Measurements from ENCODE around the gene LYPLA2. TPM values are rescaled to one million over a fixed set of nuclear protein-coding genes. Genes with fewer than 3 reads are reported as not detected.

The LYPLA2 gene
- total RNA-seq, 4 donors from 2014 or later: 25.7 to 30.4 (median 29.2) TPM

DNA sequence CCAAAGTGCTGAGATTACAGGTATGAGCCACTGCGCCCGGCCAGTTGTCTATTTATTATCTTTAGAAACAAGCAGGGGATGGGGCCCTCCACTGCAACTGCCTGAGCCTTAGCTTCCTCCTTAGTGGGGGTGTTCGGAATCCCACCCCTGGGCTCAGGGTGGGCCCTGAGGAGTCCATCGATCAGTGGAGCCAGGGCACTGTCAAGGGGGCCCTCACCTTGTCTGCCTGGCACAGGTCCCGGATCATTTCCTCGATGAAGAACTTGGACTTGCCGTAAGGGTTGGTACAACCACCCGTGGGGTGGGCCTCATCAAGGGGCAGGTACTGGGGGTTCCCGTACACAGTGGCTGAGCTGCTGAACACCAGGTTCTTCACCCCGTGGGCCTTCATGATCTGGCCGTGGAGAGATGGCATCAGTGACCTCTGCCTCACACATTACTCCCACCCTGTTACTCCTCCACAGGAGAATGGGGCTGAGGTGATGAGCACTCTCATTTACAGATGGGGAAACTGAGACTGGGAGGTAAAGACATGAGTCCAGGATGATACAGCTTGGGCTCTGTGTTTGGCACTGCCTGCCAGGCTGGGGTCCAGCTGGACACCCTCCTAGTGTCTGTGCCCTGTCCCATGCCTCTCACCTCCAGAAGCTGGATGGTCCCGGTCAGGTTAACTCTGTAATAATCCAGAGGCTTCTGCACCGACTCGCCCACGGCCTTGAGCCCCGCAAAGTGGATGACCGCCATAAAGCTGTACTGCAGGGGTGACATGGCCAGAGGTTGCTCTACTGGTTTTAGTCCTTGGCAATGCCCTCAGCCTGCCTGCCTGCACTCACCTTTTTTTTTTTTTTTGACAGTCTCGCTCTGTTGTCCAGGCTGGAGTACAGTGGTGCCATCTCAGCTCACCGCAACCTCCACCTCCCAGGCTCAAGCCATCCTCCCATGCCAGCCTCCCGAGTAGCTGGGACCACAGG lies 6.8 kb downstream of the LYPLA2 start:
- ATAC-seq: no peak
- no peak overlapping the region for H3K27ac ChIP-seq
- no peaks in the 10 kb centered on the region for H3K9me3 ChIP-seq
- TF ChIP-seq, protein P1, sequence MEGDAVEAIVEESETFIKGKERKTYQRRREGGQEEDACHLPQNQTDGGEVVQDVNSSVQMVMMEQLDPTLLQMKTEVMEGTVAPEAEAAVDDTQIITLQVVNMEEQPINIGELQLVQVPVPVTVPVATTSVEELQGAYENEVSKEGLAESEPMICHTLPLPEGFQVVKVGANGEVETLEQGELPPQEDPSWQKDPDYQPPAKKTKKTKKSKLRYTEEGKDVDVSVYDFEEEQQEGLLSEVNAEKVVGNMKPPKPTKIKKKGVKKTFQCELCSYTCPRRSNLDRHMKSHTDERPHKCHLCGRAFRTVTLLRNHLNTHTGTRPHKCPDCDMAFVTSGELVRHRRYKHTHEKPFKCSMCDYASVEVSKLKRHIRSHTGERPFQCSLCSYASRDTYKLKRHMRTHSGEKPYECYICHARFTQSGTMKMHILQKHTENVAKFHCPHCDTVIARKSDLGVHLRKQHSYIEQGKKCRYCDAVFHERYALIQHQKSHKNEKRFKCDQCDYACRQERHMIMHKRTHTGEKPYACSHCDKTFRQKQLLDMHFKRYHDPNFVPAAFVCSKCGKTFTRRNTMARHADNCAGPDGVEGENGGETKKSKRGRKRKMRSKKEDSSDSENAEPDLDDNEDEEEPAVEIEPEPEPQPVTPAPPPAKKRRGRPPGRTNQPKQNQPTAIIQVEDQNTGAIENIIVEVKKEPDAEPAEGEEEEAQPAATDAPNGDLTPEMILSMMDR (IDR thresholded peaks at IDR 0.05): no peak
- no peak overlapping the region for H3K4me3 ChIP-seq
- H3K36me3 ChIP-seq: peaks cover 0 to 53% of the 10 kb centered on the region in 2 donors
- H3K27me3 ChIP-seq: no peaks in the 10 kb centered on the region
- H3K4me1 ChIP-seq: peaks cover 0 to 42% (median 24%) of the 10 kb centered on the region in 3 donors
- WGBS, 2 donors (ENCODE audit: low coverage in 1 of 2): 76 to 89% methylated on average over 8 to 9 of the region's 20 CpGs

DNA sequence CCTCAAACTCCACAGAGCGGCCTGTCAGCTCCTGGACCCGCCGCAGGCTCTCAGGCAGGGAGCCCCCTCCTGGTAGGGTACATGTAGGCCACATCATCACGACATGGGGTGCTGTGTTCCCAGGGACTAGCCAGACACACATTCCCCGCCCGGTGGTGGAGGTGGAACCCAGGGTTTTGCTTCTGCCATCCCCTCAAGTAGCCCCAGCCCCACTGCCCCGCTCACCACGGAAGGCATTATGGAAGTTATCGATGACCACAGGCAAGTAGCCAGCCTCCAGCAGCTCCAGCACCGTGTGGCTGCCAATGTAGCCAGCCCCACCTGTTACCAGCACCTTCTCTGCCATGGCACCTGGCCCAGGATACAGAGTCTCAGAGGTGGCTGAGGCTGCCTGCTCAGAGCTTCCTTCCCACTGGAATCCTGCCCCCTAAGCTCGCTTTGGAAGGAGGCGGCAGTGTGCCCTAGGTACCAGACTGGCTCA lies 7.8 kb downstream of the LYPLA2 start:
- Histone ChIP-seq H3K36me3 (peaks cover 0 to 53% of the 10 kb centered on the region in 2 donors), H3K9me3 (no peaks in the 10 kb centered on the region), H3K4me3 (no peak overlapping the region), H3K4me1 (peaks cover 0 to 32% (median 15%) of the 10 kb centered on the region in 3 donors), H3K27me3 (no peaks in the 10 kb centered on the region), H3K27ac (peak overlapping the region in 3 of 4 donors; percentile 87 to 94 (median 93))
- no CpG with 5 or more reads among the region's 12 CpGs for WGBS, 2 donors (ENCODE audit: low coverage in 1 of 2)
- ATAC-seq: no peak
- no peak for TF ChIP-seq EP300 (IDR thresholded peaks at IDR 0.05)
- TF ChIP-seq, protein P1 (IDR thresholded peaks at IDR 0.05): no peak
- TF ChIP-seq POLR2AphosphoS5 (IDR thresholded peaks at IDR 0.05): no peak
- no peak for TF ChIP-seq POLR2A (IDR thresholded peaks at IDR 0.05)

DNA sequence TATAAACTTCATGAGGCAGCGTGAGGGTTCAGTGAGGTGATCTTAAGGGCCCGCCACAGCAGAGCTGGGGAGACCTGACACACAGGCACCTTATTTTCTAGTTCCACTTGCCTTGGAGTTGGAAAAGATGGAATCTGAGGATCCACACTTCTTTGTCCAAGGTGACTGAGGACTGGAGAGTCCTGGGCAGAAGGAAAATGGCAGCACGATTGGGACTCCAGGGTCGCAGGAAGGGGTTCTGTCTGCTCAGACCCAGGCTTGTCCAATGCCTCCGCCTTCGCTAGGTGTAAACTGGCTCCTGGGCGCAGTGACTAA lies 8.3 kb downstream of the LYPLA2 start:
- Histone ChIP-seq H3K27me3 (no peaks in the 10 kb centered on the region), H3K27ac (peak overlapping the region in 3 of 4 donors; percentile 87 to 94 (median 93)), H3K9me3 (no peaks in the 10 kb centered on the region), H3K36me3 (peaks cover 0 to 53% of the 10 kb centered on the region in 2 donors), H3K4me1 (peaks cover 0 to 27% (median 15%) of the 10 kb centered on the region in 3 donors), H3K4me3 (peak overlapping the region in 1 of 2 donors; percentile 78)
- WGBS, 2 donors (ENCODE audit: low coverage in 1 of 2): 70% methylated on average over 2 of the region's 7 CpGs; no CpG with 5 or more reads in 1 of the 2 donors
- TF ChIP-seq POLR2AphosphoS5 (IDR thresholded peaks at IDR 0.05) (no peak), POLR2A (IDR thresholded peaks at IDR 0.05) (no peak), EP300 (IDR thresholded peaks at IDR 0.05) (no peak)
- TF ChIP-seq, protein P1 (IDR thresholded peaks at IDR 0.05): no peak
- ATAC-seq: no peak

DNA sequence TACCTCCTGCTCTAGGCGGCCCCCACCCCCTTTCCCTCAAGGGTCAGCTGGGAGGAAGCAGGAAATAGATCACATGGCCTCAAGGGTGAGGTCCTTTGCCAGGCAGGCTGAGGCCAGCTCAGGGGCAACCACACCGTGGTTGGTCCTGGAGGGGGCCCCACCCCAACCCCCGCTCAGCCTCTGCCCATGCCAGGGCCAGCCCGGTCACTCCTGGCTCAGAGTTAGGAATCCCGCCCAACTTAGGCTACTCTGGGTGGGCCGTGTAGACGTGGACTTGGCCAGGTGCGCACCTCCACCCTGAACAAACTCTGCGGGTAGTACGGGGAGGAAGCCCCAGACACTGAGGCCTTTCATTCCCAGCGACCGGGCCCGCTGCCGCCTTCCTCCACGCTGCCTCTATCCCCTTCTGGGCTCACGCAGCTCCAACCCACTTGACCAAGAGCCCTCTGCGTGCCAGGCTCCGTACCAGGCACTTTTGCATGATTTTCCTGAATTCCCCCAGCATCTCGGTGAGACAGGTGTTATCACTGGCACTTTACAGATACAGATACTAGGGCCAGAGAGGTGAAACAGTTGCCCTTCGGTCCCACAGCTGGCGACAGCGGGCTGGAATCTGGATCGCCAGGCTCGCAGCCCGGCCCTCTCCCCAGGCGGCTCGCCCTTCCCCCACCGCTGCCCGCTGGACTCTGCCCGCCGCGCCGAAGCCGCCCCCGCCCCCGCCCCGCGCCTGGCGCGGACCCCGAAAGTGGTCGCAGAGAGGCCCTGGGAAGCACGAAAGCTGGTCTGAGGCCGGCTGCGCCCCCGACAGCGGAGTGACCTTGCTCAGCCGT lies 8.8 kb downstream of the LYPLA2 start:
- peaks cover 0 to 51% of the 10 kb centered on the region in 2 donors for H3K36me3 ChIP-seq
- H3K27me3 ChIP-seq: no peaks in the 10 kb centered on the region
- peak; percentile 41 for TF ChIP-seq POLR2AphosphoS5 (IDR thresholded peaks at IDR 0.05)
- TF ChIP-seq, protein P1 (IDR thresholded peaks at IDR 0.05): no peak
- no peak for TF ChIP-seq EP300 (IDR thresholded peaks at IDR 0.05)
- peak in 1 of 2 donors; percentile 25 for TF ChIP-seq POLR2A (IDR thresholded peaks at IDR 0.05)

More for the DNA sequence above, 8.8 kb downstream of the LYPLA2 start:
- Histone ChIP-seq H3K27ac (peak overlapping the region; percentile 12 to 94 (median 90)), H3K4me1 (peaks cover 0 to 27% (median 15%) of the 10 kb centered on the region in 3 donors), H3K4me3 (peak overlapping the region; percentile 47 to 78), H3K9me3 (no peaks in the 10 kb centered on the region)
- WGBS, 2 donors (ENCODE audit: low coverage in 1 of 2): 6% methylated on average over 3 of the region's 48 CpGs; no CpG with 5 or more reads in 1 of the 2 donors
- ATAC-seq: peak; percentile 26

All from gastroesophageal sphincter (tissue), 4 donors.